ENCODE measurements around the gene ECM1. TPM values are rescaled to one million over a fixed set of nuclear protein-coding genes. Genes with fewer than 3 reads are reported as not detected.

The ECM1 gene
- total and polyA plus RNA-seq, 8 donors = 0.63 to 6.1 (median 2.4) TPM

DNA sequence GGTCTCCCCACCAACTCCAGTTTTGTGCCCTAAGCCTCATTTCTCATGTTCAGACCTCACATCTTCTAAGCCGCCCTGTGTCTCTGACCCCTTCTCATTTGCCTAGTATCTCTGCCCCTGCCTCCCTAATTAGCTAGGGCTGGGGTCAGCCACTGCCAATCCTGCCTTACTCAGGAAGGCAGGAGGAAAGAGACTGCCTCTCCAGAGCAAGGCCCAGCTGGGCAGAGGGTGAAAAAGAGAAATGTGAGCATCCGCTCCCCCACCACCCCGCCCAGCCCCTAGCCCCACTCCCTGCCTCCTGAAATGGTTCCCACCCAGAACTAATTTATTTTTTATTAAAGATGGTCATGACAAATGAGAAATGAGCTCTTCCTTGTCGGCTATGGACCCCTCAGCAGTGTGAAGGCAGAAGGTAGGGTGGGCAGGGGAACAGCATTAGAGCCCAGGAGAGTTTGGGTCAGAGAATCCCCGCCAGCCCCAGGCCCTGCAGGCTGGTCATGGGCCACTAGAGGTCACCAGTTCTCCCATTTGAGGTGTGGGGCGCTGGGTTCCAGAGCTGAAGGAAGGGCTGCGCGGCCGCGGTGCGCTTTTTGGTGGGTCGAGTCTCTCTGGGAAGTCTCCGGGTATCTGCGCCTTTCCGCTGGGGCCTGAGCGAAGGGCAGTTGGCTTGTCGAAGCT, 52.8 kb downstream of the ECM1 start:
- H3K27ac ChIP-seq = peak overlapping the region; percentile 96 to 100 (median 99)
- ATAC-seq (peak; percentile 60 to 75 (median 70)), FAIRE-seq (no peak)

DNA sequence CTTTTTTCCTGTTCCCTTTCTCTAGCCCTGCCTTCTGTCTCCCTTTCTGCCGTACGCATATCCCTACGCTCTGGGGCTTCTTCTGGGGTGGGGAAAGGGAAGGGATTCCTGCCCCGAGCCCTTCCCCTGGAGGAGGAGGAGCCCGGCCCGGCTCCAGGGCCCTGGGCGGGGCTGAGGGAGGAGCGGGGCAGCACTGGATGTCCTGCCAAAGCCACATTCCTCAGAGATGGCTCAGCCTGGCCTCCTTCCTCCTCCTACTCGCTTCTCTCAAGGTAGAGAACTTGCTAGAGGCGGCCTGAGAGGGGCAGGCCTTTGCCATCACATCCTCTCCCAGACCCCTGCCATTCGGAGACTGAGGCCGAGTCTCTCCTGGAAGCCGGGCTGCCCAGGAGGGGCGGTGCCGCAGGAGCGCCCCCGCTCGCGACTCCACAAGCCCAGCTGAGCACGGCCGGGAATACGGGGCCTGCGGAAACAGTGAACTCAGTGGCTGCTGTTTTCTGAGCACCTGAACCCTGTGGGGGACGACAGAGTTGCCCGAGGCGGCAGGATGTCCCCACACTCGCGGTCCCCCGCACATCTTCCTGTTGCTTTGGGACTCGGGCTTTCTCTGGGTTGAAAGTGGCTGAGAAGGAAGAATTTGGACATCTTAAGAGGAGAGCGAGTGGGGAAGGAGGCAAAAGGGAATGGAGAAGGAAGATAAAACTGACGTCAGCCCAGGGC, 53.5 kb downstream of the ECM1 start:
- peak; percentile 78 for FAIRE-seq
- Histone ChIP-seq H3K9me3 (no peaks in the 10 kb centered on the region), H3K27ac (peak overlapping the region; percentile 96 to 100 (median 99)), H3K4me3 (peak overlapping the region; percentile 14 to 51 (median 30)), H3K36me3 (no peaks in the 10 kb centered on the region), H3K4me1 (peaks cover 49 to 55% (median 53%) of the 10 kb centered on the region in 3 donors), H3K27me3 (no peaks in the 10 kb centered on the region)
- peak; percentile 92 to 97 (median 96) for DNase-seq
- 0 to 1% methylated on average over 31 to 32 of the region's 32 CpGs for WGBS, 2 donors
- TF ChIP-seq, protein P1, sequence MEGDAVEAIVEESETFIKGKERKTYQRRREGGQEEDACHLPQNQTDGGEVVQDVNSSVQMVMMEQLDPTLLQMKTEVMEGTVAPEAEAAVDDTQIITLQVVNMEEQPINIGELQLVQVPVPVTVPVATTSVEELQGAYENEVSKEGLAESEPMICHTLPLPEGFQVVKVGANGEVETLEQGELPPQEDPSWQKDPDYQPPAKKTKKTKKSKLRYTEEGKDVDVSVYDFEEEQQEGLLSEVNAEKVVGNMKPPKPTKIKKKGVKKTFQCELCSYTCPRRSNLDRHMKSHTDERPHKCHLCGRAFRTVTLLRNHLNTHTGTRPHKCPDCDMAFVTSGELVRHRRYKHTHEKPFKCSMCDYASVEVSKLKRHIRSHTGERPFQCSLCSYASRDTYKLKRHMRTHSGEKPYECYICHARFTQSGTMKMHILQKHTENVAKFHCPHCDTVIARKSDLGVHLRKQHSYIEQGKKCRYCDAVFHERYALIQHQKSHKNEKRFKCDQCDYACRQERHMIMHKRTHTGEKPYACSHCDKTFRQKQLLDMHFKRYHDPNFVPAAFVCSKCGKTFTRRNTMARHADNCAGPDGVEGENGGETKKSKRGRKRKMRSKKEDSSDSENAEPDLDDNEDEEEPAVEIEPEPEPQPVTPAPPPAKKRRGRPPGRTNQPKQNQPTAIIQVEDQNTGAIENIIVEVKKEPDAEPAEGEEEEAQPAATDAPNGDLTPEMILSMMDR (IDR thresholded peaks at IDR 0.05) = peak in 1 of 4 donors; percentile 11
- peak; percentile 81 to 86 (median 84) for ATAC-seq
- intact Hi-C loops (cut with DNase I) = loop anchor here in 1 of 3 donors (5.0 kb wide), 1 partner anchor 61 kb away; no protein-coding TSS in a partner anchor

More for the DNA sequence above, 52.8 kb downstream of the ECM1 start:
- H3K27me3 ChIP-seq = no peaks in the 10 kb centered on the region
- peak; percentile 86 to 93 (median 91) for DNase-seq
- intact Hi-C loops (cut with DNase I) = loop anchor here in 1 of 3 donors (5.0 kb wide), 1 partner anchor 62 kb away; no protein-coding TSS in a partner anchor
- H3K36me3 ChIP-seq = no peaks in the 10 kb centered on the region
- TF ChIP-seq, protein P1 (IDR thresholded peaks at IDR 0.05) = peak; percentile 72 to 92 (median 79)
- no peaks in the 10 kb centered on the region for H3K9me3 ChIP-seq
- H3K4me3 ChIP-seq = peak overlapping the region; percentile 8 to 51 (median 25)
- 14% methylated on average over 17 of the region's 17 CpGs for WGBS, 2 donors
- H3K4me1 ChIP-seq = peaks cover 42 to 48% (median 46%) of the 10 kb centered on the region in 3 donors

DNA sequence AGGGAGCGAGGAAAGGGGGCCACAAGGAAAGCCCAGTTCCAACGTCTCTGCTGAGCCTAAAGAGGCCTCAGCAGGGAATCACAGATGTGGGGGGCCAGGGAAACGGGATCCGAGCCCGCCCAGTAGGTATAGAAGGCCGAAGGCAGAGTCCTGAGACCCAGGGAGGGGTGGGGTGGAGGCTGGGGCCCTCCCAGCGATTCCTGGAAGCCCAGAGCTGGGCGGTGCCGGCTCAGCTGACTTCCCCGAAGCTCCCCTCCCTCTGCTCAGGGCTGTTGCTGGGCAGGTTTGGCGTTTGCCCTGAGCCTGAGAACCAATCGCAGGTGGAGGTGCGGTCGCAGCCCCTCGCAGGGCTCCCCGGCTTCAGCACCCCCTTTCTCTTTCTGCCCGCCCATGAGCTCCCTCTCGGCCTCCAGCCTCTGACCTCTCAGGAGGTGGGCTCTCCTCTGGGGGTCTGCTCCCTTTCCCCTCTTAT, 54.1 kb downstream of the ECM1 start:
- peak overlapping the region; percentile 96 to 100 (median 99) for H3K27ac ChIP-seq
- no peaks in the 10 kb centered on the region for H3K9me3 ChIP-seq
- peaks cover 55 to 61% (median 59%) of the 10 kb centered on the region in 3 donors for H3K4me1 ChIP-seq
- ATAC-seq (peak; percentile 76 to 87 (median 79)), FAIRE-seq (no peak), DNase-seq (peak; percentile 93 to 97 (median 96))
- intact Hi-C loops (cut with DNase I) = loop anchor here in 1 of 3 donors (5.0 kb wide), 1 partner anchor 60 kb away; no protein-coding TSS in a partner anchor
- TF ChIP-seq, protein P1 (IDR thresholded peaks at IDR 0.05) = no peak
- WGBS, 2 donors = 0 to 1% methylated on average over 11 to 18 of the region's 18 CpGs
- H3K36me3 ChIP-seq = no peaks in the 10 kb centered on the region
- H3K4me3 ChIP-seq = peak overlapping the region; percentile 14 to 51 (median 30)
- H3K27me3 ChIP-seq = no peaks in the 10 kb centered on the region

DNA sequence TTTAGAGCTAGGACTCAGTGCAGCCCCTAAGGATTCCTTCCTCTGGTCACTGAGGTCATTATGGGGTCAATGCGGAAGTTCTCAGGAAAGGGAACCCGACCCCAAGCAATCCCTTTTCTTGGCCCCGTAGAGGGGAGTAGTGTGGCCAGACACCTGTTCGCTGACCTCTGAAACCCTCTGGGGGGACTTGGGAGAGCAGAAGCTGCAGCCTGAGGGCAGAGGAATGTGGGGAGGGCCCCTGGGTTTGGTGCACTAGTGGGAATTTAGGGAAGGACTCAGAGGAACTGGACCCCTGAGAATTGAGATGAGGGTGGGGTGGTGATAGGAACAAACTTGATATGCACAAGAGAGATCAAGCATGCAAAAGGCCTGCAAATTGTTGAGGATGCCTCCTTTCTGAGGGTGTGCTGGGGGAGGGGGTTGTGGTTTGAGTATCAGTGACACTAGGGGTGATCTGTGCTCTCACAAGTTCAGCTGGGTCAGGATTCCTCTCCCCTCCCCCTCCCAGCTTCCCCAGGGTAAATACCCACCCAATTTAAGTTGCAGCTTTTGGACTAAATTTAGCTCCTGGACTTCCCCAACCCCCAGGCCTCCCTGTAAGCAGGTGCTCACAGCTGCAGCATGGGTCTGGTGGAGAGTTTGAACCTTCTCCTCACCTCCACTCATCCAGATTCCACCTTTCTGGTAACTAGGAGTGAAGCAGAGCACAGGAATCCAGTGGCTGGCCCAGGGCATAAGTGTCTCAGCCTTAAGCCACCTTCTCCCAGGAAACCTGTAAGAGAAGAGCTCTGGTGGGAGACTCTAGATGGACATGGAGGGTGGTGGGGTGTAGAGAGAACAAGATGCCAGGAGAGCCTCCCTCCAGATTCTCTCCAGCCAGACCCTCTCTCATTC, 54.8 kb downstream of the ECM1 start:
- peak in 1 of 6 donors; percentile 66 for DNase-seq
- TF ChIP-seq, protein P1 (IDR thresholded peaks at IDR 0.05) = no peak
- Histone ChIP-seq H3K4me3 (peak overlapping the region in 2 of 4 donors; percentile 36 to 51), H3K36me3 (no peaks in the 10 kb centered on the region), H3K27ac (peak overlapping the region; percentile 96 to 100 (median 99)), H3K9me3 (no peaks in the 10 kb centered on the region), H3K4me1 (peaks cover 59 to 67% (median 63%) of the 10 kb centered on the region in 3 donors), H3K27me3 (no peaks in the 10 kb centered on the region)
- intact Hi-C loops (cut with DNase I) = loop anchor here in 1 of 3 donors (5.0 kb wide), 1 partner anchor 60 kb away; no protein-coding TSS in a partner anchor
- FAIRE-seq = no peak
- 14% methylated on average over 4 of the region's 4 CpGs for WGBS, 2 donors
- ATAC-seq = peak in 1 of 4 donors; percentile 0

Small RNA genes within 50 kb of the gene (microRNA-seq; reads per million reads assigned to microRNA genes)
- 0 reads per million in 2 donors for gene MIR4257
- 0 reads per million in 2 donors for gene MIR6878

Other genes with a start within 250 kb of the ECM1 start
- 10 to 100 TPM; 43.8 to 71.2 (median 56.6) TPM for gene APH1A, start 239.1 kb upstream of the ECM1 start, total RNA-seq
- gene APH1A, start 239.1 kb upstream of the ECM1 start, polyA plus RNA-seq = 10 to 100 TPM; 59.8 to 78.0 TPM
- gene C1orf54, start 235.3 kb upstream of the ECM1 start, total RNA-seq = 1 to 10 TPM in 4 of 6 donors, under 1 TPM in 2; 0.69 to 4.8 (median 2.0) TPM
- gene C1orf54, start 235.3 kb upstream of the ECM1 start, polyA plus RNA-seq = 1 to 10 TPM; 5.3 to 5.8 TPM
- gene CIART, start 225.6 kb upstream of the ECM1 start, total RNA-seq = 1 to 10 TPM in 5 of 6 donors, under 1 TPM in 1; 0.87 to 2.3 (median 1.5) TPM
- 1 to 10 TPM; 1.7 to 5.6 TPM for gene CIART, start 225.6 kb upstream of the ECM1 start, polyA plus RNA-seq
- gene MRPS21, start 214.2 kb upstream of the ECM1 start, total RNA-seq = 10 to 100 TPM; 19.6 to 29.1 (median 25.5) TPM
- 10 to 100 TPM; 66.8 to 70.0 TPM for gene MRPS21, start 214.2 kb upstream of the ECM1 start, polyA plus RNA-seq
- gene PRPF3, start 186.6 kb upstream of the ECM1 start, total RNA-seq = 10 to 100 TPM; 16.9 to 29.8 (median 20.7) TPM
- 10 to 100 TPM; 46.0 to 85.4 TPM for gene PRPF3, start 186.6 kb upstream of the ECM1 start, polyA plus RNA-seq
- gene RPRD2, start 144.0 kb upstream of the ECM1 start, total RNA-seq = 10 to 100 TPM; 10.8 to 22.3 (median 15.3) TPM
- 1 to 10 TPM; 5.2 to 6.1 TPM for gene RPRD2, start 144.0 kb upstream of the ECM1 start, polyA plus RNA-seq
- 10 to 100 TPM in 2 of 6 donors, 1 to 10 TPM in 4; 6.9 to 12.1 (median 8.2) TPM for gene TARS2, start 20.7 kb upstream of the ECM1 start, total RNA-seq
- gene TARS2, start 20.7 kb upstream of the ECM1 start, polyA plus RNA-seq = 10 to 100 TPM; 11.3 to 13.6 TPM
- gene FALEC, start 7.6 kb downstream of the ECM1 start, total RNA-seq = not detected
- gene FALEC, start 7.6 kb downstream of the ECM1 start, polyA plus RNA-seq = not detected
- 1 to 10 TPM; 1.3 to 6.2 (median 3.0) TPM for gene ADAMTSL4, start 41.3 kb downstream of the ECM1 start, total RNA-seq
- 1 to 10 TPM; 3.5 to 8.0 TPM for gene ADAMTSL4, start 41.3 kb downstream of the ECM1 start, polyA plus RNA-seq
- 100 to 1,000 TPM in 3 of 6 donors, 10 to 100 TPM in 3; 91.6 to 163 (median 108) TPM for gene MCL1, start 71.5 kb downstream of the ECM1 start, total RNA-seq
- gene MCL1, start 71.5 kb downstream of the ECM1 start, polyA plus RNA-seq = 10 to 100 TPM; 69.2 to 95.7 TPM
- gene ENSA, start 121.5 kb downstream of the ECM1 start, total RNA-seq = 10 to 100 TPM; 53.9 to 76.3 (median 67.9) TPM
- gene ENSA, start 121.5 kb downstream of the ECM1 start, polyA plus RNA-seq = 10 to 100 TPM; 62.6 to 86.0 TPM
- gene GOLPH3L, start 189.0 kb downstream of the ECM1 start, total RNA-seq = 10 to 100 TPM; 19.3 to 34.8 (median 27.7) TPM
- 10 to 100 TPM; 10.5 to 14.5 TPM for gene GOLPH3L, start 189.0 kb downstream of the ECM1 start, polyA plus RNA-seq
- gene HORMAD1, start 212.8 kb downstream of the ECM1 start, total RNA-seq = under 1 TPM in 2 of 6 donors, not detected in 4; 0.28 TPM
- gene HORMAD1, start 212.8 kb downstream of the ECM1 start, polyA plus RNA-seq = under 1 TPM in 1 of 2 donors, not detected in 1; 0.08 TPM

Measured in pancreas (tissue), 10 donors.